ENCODE results near the gene SLC1A7.
"Not testable (repeated sequence)": the region's sequence is repeated elsewhere in the genome, so short reads cannot be mapped to it uniquely, and the experiment has no call there.

DNA sequence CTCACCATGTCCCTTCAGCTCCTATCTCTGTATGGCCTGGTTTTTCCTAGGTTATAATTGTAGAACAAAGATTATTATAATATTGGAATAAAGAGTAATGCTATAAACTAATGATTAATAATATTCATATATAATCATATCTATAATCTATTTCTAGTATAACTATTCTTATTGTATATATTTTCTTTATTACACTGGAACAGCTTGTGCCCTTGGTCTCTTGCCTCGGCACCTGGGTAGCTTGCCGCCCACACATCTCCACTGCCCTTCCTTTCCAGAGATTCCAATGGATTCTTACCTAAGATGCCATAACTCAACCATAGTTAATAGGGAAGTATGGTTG is 43.5 kb upstream of the SLC1A7 start:
- TF ChIP-seq, protein P1, sequence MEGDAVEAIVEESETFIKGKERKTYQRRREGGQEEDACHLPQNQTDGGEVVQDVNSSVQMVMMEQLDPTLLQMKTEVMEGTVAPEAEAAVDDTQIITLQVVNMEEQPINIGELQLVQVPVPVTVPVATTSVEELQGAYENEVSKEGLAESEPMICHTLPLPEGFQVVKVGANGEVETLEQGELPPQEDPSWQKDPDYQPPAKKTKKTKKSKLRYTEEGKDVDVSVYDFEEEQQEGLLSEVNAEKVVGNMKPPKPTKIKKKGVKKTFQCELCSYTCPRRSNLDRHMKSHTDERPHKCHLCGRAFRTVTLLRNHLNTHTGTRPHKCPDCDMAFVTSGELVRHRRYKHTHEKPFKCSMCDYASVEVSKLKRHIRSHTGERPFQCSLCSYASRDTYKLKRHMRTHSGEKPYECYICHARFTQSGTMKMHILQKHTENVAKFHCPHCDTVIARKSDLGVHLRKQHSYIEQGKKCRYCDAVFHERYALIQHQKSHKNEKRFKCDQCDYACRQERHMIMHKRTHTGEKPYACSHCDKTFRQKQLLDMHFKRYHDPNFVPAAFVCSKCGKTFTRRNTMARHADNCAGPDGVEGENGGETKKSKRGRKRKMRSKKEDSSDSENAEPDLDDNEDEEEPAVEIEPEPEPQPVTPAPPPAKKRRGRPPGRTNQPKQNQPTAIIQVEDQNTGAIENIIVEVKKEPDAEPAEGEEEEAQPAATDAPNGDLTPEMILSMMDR (optimal IDR thresholded peaks at IDR 0.05 in 1 of 3, IDR thresholded peaks at IDR 0.05 in 1 of 3, conservative IDR thresholded peaks at IDR 0.05 in 1 of 3; ENCODE audit: extremely low read depth in 1 of 3, insufficient read depth in 2 of 3, low read length in 3 of 3) = not testable (repeated sequence)
- TF ChIP-seq EZH2 (IDR thresholded peaks at IDR 0.05; ENCODE audit: low read length) = not testable (repeated sequence)

Data from keratinocyte (primary cell).